Omental fat pad (tissue), 4 donors: Measurements from ENCODE around the gene TMEM132C. TPM values are rescaled to one million over a fixed set of nuclear protein-coding genes. Genes with fewer than 3 reads are reported as not detected.

Experiments
- ATAC-seq: fragments of 150-250 bp; one replicate; pipeline ENCODE4 v1.9.1; 2016; ENCODE audit warnings: mild to moderate bottlenecking, moderate library complexity; ENCODE audit not compliant: low FRiP score
- DNase-seq: peaks from one replicate; pipeline ENCODE4 v3.0.0-alpha.2; 2019; ENCODE audit warnings: low spot score
- CTCF ChIP-seq, 3 donors: fragments of 450-650 bp; IDR thresholded peaks; one replicate each; pipeline ENCODE4 v1.5.1; 2016 to 2017; ENCODE audit warnings: antibody characterized with exemption in 3 of 3, mild to moderate bottlenecking in 3 of 3, moderate library complexity in 2 of 3
- total RNA-seq, 4 donors: library from RNA; depleted of rRNA; stranded (reverse); fragments of >200 nt; gene quantifications; one replicate each; pipeline ENCODE4 v1.1.0, GENCODE V29; 2016

Gene TMEM132C
- total RNA-seq, 4 donors from 2014 or later, result 15.6 to 109 (median 44.9) TPM

- ATAC-seq, result no peak
Observed at GRCh38 chr12:128654468-128654867, 387.5 kb downstream of the TMEM132C start.

GRCh38 chr12:128657378-128657777, 390.4 kb downstream of the TMEM132C start:
- no peak for TF ChIP-seq CTCF (IDR thresholded peaks at IDR 0.05)
- DNase-seq (no peak), ATAC-seq (no peak)

More at GRCh38 chr12:128654468-128654867, 387.5 kb downstream of the TMEM132C start:
- TF ChIP-seq CTCF (IDR thresholded peaks at IDR 0.05), result no peak
- no peak for DNase-seq

GRCh38 chr12:128660532-128661225, 393.7 kb downstream of the TMEM132C start:
- no peak for TF ChIP-seq CTCF (IDR thresholded peaks at IDR 0.05)
- no peak for DNase-seq
- ATAC-seq, result no peak

GRCh38 chr12:128661226-128661569, 394.2 kb downstream of the TMEM132C start:
- DNase-seq, result no peak
- no peak for TF ChIP-seq CTCF (IDR thresholded peaks at IDR 0.05)
- ATAC-seq, result no peak

- ATAC-seq (no peak), DNase-seq (no peak)
- no peak for TF ChIP-seq CTCF (IDR thresholded peaks at IDR 0.05)
Observed at GRCh38 chr12:128662101-128662500, 395.1 kb downstream of the TMEM132C start.

GRCh38 chr12:128664501-128664900, 397.5 kb downstream of the TMEM132C start:
- no peak for TF ChIP-seq CTCF (IDR thresholded peaks at IDR 0.05)
- no peak for DNase-seq

GRCh38 chr12:128667193-128667592, 400.2 kb downstream of the TMEM132C start:
- ATAC-seq (no peak), DNase-seq (no peak)
- TF ChIP-seq CTCF (IDR thresholded peaks at IDR 0.05), result no peak

More at GRCh38 chr12:128664501-128664900, 397.5 kb downstream of the TMEM132C start:
- ATAC-seq, result no peak
